HL-60 (cell line): ENCODE measurements around the gene AWAT2.

Experiments
- DNase-seq, 2 experiments: peaks; one replicate each; pipeline ENCODE4 v3.0.0-alpha.2; 2010 to 2020; ENCODE audit warnings: low read depth in 1 of 2, low spot score in 1 of 2
- H3K27ac ChIP-seq: fragments of 250-450 bp; sonication (Bioruptor Pico); replicated peaks from 2 replicates; pipeline ENCODE4 v1.5.1; 2020; ENCODE audit warnings: mild to moderate bottlenecking, moderate library complexity
- H3K27me3 ChIP-seq: fragments of 250-450 bp; sonication (Bioruptor Pico); 2 replicates; pipeline ENCODE4 v1.5.1; 2021; ENCODE audit warnings: mild to moderate bottlenecking, moderate library complexity; ENCODE audit not compliant: insufficient read depth, poor library complexity, severe bottlenecking
- H3K4me3 ChIP-seq: replicated peaks from 2 replicates; pipeline ENCODE4 v1.5.1; 2011; ENCODE audit warnings: mild to moderate bottlenecking, control low read depth, low read length; ENCODE audit not compliant: insufficient read depth
- GABPA ChIP-seq: IDR thresholded peaks from 2 replicates; pipeline ENCODE4 v1.6.1; 2012; ENCODE audit warnings: low read depth
- POLR2AphosphoS5 ChIP-seq: IDR thresholded peaks from 2 replicates; pipeline ENCODE4 v1.6.1; 2012; ENCODE audit warnings: low read depth
- SPI1 ChIP-seq: IDR thresholded peaks from 2 replicates; pipeline ENCODE4 v1.6.1; 2012; ENCODE audit warnings: low read depth, mild to moderate bottlenecking, borderline replicate concordance
- TF ChIP-seq, protein P1 (sequence below): IDR thresholded peaks from 2 replicates; pipeline ENCODE4 v1.6.1; 2012; ENCODE audit warnings: low read depth; ENCODE audit not compliant: insufficient replicate concordance
- TF ChIP-seq, protein P2 (sequence below): IDR thresholded peaks from one replicate; pipeline ENCODE4 v1.5.1; 2011; ENCODE audit warnings: low read length, control low read depth, inconsistent platforms; ENCODE audit not compliant: insufficient read depth

The AWAT2 gene

DNA sequence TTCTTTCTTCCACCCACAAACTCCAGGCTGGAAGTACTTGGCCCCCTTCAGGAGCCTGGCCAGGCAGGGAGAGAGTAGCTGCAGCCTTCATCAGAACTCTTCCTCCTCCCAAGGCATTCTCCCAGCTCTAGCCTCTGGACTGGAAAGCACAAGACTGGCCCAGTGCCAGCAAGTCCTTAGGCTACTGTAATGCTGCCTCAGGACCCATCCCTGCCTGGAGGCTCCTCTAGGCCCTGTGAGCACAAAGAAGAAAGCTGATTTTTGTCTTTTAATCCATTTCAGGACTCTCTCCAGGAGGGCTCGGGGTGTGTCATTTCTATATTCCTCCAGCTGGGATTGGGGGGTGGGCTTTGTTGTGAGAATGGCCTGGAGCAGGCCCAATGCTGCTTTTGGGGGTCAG is 10.8 kb downstream of the AWAT2 start:
- TF ChIP-seq, protein P1, sequence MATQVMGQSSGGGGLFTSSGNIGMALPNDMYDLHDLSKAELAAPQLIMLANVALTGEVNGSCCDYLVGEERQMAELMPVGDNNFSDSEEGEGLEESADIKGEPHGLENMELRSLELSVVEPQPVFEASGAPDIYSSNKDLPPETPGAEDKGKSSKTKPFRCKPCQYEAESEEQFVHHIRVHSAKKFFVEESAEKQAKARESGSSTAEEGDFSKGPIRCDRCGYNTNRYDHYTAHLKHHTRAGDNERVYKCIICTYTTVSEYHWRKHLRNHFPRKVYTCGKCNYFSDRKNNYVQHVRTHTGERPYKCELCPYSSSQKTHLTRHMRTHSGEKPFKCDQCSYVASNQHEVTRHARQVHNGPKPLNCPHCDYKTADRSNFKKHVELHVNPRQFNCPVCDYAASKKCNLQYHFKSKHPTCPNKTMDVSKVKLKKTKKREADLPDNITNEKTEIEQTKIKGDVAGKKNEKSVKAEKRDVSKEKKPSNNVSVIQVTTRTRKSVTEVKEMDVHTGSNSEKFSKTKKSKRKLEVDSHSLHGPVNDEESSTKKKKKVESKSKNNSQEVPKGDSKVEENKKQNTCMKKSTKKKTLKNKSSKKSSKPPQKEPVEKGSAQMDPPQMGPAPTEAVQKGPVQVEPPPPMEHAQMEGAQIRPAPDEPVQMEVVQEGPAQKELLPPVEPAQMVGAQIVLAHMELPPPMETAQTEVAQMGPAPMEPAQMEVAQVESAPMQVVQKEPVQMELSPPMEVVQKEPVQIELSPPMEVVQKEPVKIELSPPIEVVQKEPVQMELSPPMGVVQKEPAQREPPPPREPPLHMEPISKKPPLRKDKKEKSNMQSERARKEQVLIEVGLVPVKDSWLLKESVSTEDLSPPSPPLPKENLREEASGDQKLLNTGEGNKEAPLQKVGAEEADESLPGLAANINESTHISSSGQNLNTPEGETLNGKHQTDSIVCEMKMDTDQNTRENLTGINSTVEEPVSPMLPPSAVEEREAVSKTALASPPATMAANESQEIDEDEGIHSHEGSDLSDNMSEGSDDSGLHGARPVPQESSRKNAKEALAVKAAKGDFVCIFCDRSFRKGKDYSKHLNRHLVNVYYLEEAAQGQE = no peak
- no peak for TF ChIP-seq GABPA
- no peak overlapping the region for H3K27ac ChIP-seq
- H3K4me3 ChIP-seq = no peak overlapping the region
- H3K27me3 ChIP-seq = no peaks in the 10 kb centered on the region
- no peak for DNase-seq

DNA sequence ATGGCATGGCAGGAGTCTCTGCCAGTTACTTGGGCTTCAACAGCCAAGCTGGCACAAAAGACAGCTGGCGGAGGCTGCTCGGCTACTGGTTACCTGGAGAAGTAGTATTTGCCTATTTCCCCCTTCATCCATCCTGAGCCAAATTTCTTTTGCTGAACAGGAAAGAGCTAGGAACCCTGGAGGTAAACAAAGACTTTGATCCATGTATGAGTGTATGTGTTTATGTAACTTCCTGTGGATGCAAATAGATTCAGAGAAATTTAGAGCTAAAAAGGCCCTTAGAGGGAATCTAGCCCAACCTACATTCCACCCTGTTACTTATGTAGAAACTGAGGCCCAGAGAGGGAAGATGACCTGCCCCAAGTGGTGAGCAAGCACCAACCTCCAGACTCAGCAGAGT is 11.2 kb downstream of the AWAT2 start:
- no peaks in the 10 kb centered on the region for H3K27me3 ChIP-seq
- DNase-seq = no peak
- no peak overlapping the region for H3K27ac ChIP-seq
- no peak for TF ChIP-seq POLR2AphosphoS5
- TF ChIP-seq, protein P1 = no peak
- no peak for TF ChIP-seq GABPA
- no peak overlapping the region for H3K4me3 ChIP-seq

DNA sequence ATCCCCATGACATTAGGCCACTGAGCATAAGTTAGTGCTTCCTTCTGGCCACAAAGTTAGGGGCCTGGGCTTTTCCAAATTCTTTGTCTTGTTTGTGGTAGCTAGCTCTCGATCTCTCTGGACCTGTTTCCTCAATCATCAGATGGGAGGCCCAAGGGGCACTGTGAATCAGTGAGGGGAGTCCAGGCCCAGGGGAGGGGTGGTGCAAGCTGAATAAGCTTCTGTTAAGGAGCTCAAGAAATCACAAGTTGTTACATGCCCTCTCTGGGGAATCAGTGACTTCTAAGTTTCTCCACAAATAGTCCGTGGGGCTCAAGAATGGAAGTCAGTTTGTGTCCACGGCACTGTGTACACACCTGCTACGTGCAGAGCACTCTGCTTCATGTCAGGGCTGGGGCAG is 15.1 kb downstream of the AWAT2 start:
- TF ChIP-seq, protein P2, sequence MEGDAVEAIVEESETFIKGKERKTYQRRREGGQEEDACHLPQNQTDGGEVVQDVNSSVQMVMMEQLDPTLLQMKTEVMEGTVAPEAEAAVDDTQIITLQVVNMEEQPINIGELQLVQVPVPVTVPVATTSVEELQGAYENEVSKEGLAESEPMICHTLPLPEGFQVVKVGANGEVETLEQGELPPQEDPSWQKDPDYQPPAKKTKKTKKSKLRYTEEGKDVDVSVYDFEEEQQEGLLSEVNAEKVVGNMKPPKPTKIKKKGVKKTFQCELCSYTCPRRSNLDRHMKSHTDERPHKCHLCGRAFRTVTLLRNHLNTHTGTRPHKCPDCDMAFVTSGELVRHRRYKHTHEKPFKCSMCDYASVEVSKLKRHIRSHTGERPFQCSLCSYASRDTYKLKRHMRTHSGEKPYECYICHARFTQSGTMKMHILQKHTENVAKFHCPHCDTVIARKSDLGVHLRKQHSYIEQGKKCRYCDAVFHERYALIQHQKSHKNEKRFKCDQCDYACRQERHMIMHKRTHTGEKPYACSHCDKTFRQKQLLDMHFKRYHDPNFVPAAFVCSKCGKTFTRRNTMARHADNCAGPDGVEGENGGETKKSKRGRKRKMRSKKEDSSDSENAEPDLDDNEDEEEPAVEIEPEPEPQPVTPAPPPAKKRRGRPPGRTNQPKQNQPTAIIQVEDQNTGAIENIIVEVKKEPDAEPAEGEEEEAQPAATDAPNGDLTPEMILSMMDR = no peak
- no peak for TF ChIP-seq GABPA
- TF ChIP-seq POLR2AphosphoS5 = no peak
- TF ChIP-seq SPI1 = no peak
- TF ChIP-seq, protein P1 = no peak
- Histone ChIP-seq H3K27ac (no peak overlapping the region), H3K27me3 (no peaks in the 10 kb centered on the region), H3K4me3 (no peak overlapping the region)
- no peak for DNase-seq

DNA sequence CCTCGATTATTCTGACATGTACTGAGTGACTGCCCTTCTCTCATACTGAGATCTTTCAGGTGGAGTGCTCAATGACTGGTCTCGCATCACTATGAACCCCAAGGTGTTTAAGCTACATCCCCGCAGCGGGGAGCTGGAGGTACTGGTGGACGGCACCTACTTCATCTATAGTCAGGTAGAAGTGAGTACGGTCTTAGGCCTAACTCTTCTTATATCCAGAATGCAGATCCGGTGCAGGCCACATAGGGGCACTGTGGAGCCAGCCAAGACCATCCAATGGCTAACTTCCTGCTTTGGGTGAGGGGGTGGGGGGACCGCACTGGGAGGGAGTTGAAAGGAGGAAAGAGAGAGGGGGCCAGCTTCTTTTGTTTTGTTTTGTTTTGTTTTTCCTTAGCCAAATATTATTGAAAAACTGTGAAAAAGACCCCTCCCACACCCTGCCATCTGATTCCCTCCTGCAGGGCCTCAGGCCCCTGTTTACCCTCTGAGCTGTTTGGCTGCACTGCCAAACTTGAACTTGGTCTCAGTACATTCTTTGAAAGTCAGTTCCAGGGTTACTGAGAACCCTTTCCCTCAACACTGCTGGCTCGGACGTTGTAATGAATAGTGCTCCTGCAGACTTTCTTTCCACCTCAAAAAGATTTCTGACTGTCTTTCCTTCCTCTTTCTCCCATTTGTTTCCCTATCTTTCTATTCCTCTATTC is 16.2 kb downstream of the AWAT2 start:
- Histone ChIP-seq H3K27ac (no peak overlapping the region), H3K4me3 (no peak overlapping the region), H3K27me3 (no peaks in the 10 kb centered on the region)
- TF ChIP-seq, protein P2 = no peak
- TF ChIP-seq, protein P1 = no peak
- TF ChIP-seq GABPA (no peak), POLR2AphosphoS5 (no peak), SPI1 (no peak)
- peak in 1 of 2 experiments; percentile 47 for DNase-seq
